ENCODE data around the gene MIB2. TPM values are rescaled to one million over a fixed set of nuclear protein-coding genes. Genes with fewer than 3 reads are reported as not detected.
"Not testable (repeated sequence)": the region's sequence is repeated elsewhere in the genome, so short reads cannot be mapped to it uniquely, and the experiment has no call there.

MIB2 gene
- total RNA-seq, 1 donor from 2014 or later: 66.8 TPM

DNA sequence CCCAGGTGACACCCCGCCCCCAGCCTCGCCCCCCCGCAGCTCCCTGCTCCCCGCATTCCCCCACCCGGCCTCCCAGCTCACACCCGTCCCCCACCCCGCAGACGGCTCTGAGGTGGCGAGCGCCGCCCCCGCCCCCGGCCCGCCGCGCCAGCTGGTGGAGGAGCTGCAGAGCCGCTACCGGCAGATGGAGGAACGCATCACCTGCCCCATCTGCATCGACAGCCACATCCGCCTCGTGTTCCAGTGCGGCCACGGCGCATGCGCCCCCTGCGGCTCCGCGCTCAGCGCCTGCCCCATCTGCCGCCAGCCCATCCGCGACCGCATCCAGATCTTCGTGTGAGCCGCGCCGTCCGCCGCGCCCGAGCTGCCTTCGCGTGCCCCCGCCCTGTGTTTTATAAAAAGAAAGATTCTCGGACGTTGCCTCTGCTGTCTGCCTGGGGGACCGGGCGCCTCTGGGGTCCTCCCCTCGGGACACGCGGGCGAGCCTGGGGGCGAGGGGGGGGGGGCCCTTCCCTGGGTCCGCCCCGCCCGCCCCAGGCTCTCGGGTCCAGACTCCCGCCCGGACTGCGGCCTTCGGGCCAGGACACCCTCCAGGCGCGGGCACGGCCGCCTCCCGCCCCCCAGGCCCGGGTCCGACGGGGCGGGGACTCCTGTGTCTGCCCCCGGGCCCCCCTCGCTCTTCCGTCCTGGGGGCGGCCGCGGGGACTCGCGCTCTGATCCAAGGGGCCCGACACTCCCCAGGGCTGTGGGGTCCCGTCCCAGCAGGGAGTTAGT is 15.1 kb downstream of the MIB2 start:
- Histone ChIP-seq H3K4me1 (peaks cover 26% of the 10 kb centered on the region), H3K36me3 (no peaks in the 10 kb centered on the region), H3K27ac (peak overlapping the region; percentile 82), H3K9me3 (no peaks in the 10 kb centered on the region), H3K4me3 (peak overlapping the region; percentile 34 to 35), H3K27me3 (peaks cover 4% of the 10 kb centered on the region)
- intact Hi-C loops (cut with DNase I): no loop called here
- DNase-seq (ENCODE audit: extremely low spot score in 2 of 2): no peak
- peak in 1 of 2 donors; percentile 70 for TF ChIP-seq POLR2AphosphoS5 (IDR thresholded peaks at IDR 0.05; ENCODE audit: insufficient read depth in 1 of 2, low read depth in 1 of 2)
- TF ChIP-seq POLR2A (IDR thresholded peaks at IDR 0.05): no peak
- TF ChIP-seq, protein P1, sequence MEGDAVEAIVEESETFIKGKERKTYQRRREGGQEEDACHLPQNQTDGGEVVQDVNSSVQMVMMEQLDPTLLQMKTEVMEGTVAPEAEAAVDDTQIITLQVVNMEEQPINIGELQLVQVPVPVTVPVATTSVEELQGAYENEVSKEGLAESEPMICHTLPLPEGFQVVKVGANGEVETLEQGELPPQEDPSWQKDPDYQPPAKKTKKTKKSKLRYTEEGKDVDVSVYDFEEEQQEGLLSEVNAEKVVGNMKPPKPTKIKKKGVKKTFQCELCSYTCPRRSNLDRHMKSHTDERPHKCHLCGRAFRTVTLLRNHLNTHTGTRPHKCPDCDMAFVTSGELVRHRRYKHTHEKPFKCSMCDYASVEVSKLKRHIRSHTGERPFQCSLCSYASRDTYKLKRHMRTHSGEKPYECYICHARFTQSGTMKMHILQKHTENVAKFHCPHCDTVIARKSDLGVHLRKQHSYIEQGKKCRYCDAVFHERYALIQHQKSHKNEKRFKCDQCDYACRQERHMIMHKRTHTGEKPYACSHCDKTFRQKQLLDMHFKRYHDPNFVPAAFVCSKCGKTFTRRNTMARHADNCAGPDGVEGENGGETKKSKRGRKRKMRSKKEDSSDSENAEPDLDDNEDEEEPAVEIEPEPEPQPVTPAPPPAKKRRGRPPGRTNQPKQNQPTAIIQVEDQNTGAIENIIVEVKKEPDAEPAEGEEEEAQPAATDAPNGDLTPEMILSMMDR (IDR thresholded peaks at IDR 0.05): no peak

DNA sequence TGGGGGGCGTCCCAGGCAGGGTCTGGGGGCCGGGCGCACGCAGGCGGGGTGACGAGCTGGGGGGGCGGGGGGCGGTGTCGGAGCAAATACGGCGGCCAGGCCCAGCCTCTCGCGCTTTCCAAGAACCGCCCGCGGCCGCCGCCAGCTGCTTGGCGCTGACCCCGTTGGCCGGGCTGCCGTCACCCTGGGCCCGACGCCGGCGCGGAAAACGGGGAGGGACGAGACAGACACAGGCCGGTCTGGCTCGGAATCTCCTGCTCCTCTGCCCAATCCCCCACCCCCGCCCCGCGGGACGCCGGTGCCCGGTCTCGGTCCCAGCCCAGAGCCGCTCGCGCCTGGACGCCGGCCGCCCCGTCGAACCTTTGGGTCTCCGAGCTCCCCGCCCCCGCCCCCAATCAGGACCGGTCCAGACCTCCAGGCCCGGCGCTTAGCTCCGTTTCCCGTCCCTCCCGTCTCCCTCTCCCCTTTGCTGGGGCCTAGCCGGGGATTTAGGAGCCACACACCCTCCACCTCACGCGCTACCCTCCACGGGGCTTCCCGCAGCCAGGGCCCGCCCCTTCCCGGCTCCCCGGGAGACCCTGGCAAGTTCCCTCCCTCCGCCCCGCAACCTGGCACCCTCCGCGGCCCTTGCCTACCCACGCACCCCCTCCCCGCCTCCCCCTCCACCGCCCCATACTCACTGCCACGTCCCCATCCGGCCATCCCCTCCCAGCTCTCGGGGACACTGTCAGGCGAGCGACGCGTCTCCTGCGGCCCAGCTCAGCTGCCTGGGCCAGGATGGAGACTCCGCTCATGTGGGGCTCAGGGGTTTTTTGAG is 15.9 kb downstream of the MIB2 start:
- no peak for DNase-seq (ENCODE audit: extremely low spot score in 2 of 2)
- intact Hi-C loops (cut with DNase I): no loop called here
- Histone ChIP-seq H3K27ac (peak overlapping the region; percentile 82), H3K9me3 (no peaks in the 10 kb centered on the region), H3K36me3 (peaks cover 0 to under 1% of the 10 kb centered on the region in 2 donors), H3K27me3 (peaks cover 4% of the 10 kb centered on the region), H3K4me1 (peaks cover 26% of the 10 kb centered on the region), H3K4me3 (peak overlapping the region; percentile 34 to 35)
- TF ChIP-seq POLR2AphosphoS5 (IDR thresholded peaks at IDR 0.05; ENCODE audit: insufficient read depth in 1 of 2, low read depth in 1 of 2): no peak
- TF ChIP-seq POLR2A (IDR thresholded peaks at IDR 0.05): no peak
- TF ChIP-seq, protein P1 (IDR thresholded peaks at IDR 0.05): no peak

DNA sequence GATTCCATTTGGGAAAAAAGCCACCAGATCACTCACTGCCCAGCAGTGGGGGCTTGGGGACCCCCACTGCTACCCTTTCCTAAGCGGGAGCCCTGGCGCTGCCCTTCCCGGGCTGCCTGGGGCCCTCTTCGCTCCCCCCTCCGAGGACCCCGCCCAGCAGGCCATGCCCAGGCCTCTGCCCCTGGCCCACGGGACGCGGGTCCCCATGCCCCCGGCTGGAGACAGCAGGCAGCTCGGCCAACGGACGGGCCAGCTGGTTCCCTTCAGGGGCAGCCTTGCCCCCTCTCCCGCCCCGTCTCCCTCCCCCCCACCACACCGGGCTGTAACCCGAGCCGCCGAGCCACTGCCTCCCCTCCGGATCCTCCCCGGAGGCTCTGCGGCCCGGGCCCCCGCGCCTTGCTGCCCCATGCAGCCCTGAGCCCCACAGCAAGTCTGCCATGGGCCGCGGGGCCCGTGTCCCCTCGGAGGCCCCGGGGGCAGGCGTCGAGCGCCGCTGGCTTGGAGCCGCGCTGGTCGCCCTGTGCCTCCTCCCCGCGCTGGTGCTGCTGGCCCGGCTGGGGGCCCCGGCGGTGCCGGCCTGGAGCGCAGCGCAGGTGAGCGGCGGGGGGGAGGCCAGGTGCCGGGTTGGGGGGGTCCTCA is 16.6 kb downstream of the MIB2 start, which contains the start of gene MMP23B:
Gene MMP23B (plus strand): TSS at position 392 of the 639 bp plus-strand sequence. CDS start 46 bp downstream, at position 438.
- peak in 1 of 2 donors; percentile 45 for TF ChIP-seq POLR2AphosphoS5 (IDR thresholded peaks at IDR 0.05; ENCODE audit: insufficient read depth in 1 of 2, low read depth in 1 of 2)
- TF ChIP-seq, protein P1 (IDR thresholded peaks at IDR 0.05): no peak
- H3K36me3 ChIP-seq: peaks cover 0 to 7% of the 10 kb centered on the region in 2 donors
- no peak for DNase-seq (ENCODE audit: extremely low spot score in 2 of 2)
- H3K9me3 ChIP-seq: no peaks in the 10 kb centered on the region
- intact Hi-C loops (cut with DNase I): no loop called here
- peaks cover 22% of the 10 kb centered on the region for H3K4me1 ChIP-seq
- H3K4me3 ChIP-seq: peak within 1 kb of the TSS; percentile 34 to 35
- H3K27me3 ChIP-seq: peaks cover 4% of the 10 kb centered on the region
- peak within 1 kb of the TSS; percentile 82 for H3K27ac ChIP-seq

DNA sequence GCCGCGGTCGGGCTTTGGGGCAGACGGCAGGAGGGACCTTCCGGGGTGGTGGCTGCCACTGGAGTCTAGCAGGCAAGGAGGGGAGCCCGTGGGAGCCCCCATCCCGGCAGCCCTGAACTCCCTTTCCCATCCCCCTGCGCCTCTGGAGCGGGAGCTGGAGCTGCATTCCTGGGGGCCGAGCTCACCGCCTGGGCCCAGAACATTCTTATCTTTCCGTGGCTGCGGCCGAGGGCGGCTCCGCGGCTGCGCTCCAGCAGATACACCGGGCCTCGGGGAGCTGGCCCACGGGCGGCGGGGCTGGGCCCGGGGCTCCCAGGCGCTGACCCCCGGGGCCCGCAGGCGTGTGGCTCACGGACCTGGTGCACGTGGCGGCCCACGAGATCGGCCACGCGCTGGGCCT is 18.1 kb downstream of the MIB2 start:
- Histone ChIP-seq H3K36me3 (peaks cover 0 to 18% of the 10 kb centered on the region in 2 donors), H3K4me1 (peaks cover 21% of the 10 kb centered on the region)
- intact Hi-C loops (cut with DNase I); H3K4me3 ChIP-seq; H3K9me3 ChIP-seq; H3K27ac ChIP-seq; DNase-seq (ENCODE audit: extremely low spot score in 2 of 2); H3K27me3 ChIP-seq: not testable (repeated sequence)

DNA sequence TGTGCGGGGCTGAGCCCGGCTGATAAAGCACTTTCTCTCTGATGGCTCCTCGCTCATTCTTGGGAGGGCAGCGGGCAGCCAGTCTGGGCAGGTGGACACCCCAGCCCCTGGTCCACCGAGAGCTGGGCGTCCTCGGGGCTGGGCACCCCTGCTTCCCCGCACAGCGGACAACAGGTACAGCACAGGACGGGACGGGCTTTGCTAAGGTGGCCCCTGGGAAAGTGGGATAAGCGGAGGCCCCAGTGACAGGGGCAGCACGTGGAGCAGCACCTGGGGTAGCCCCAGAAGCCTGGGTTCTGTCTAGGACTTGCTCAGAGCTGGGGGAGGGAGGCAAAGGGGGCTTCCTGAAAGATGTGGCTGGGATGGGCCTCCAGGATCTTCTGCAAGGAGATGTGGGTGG is 19.3 kb downstream of the MIB2 start:
- H3K27ac ChIP-seq; H3K4me3 ChIP-seq; DNase-seq (ENCODE audit: extremely low spot score in 2 of 2); H3K9me3 ChIP-seq; intact Hi-C loops (cut with DNase I); H3K27me3 ChIP-seq: not testable (repeated sequence)
- Histone ChIP-seq H3K36me3 (peaks cover 0 to 27% of the 10 kb centered on the region in 2 donors), H3K4me1 (peaks cover 21% of the 10 kb centered on the region)

DNA sequence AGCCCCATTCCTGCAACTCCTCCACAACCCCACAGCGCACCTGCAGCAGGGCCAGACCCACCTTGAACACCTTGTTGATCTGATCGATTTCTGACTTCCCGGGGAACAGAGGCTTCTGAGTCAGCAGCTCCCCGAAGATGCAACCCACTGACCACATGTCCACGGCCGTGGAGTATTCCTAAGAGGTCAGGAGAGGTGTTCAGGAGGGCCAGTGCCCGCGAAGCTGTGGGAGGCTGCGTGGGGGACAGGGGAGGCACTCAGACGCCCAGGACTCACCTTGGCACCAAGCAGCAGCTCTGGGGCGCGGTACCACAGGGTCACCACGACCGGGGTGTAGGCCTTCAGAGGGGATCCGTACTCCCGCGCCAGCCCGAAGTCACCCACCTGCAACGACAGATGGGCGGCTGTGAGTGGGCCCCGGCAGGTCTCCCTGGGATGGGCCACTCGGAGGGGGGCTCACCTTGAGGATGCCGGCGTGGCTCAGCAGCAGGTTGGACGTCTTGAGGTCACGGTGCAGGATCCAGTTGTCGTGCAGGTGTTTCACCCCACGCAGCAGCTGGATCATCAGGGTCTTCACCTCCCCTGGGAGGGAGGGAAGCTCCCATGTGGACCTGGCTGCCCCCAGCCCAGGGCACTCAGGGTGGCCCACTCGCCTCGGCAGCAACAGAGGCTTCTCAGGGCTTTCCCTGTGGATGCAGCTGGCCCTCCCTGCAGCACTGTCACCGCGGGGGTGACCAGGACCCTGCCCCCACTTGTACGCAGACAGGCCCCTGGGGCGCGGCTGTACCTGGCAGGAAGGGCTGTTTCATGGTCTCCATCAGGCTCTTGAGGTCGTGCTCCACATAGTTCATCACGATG is 21.6 kb downstream of the MIB2 start:
- H3K36me3 ChIP-seq: peaks cover 0 to 28% of the 10 kb centered on the region in 2 donors
- intact Hi-C loops (cut with DNase I); H3K4me1 ChIP-seq; DNase-seq (ENCODE audit: extremely low spot score in 2 of 2); H3K9me3 ChIP-seq; H3K27ac ChIP-seq; H3K4me3 ChIP-seq; H3K27me3 ChIP-seq: not testable (repeated sequence)

DNA sequence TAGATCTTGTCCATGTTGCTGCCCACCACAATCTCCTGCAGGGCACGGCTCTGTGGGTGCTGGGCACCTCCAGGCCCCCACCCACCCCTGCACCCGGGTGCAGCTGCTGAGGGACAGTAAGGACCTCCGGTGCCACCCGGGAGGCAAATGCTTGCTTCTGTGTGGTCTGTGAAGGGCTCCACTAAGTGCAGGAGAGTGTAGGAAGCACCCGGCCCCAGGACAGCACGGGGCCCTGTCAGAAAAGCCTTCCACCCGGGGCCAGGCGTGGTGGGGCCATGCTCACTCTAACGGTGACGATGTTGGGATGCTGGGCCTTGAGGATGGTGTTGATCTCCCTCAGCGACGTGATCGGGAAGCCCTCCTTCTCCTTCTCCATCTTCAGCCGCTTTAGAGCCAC is 22.2 kb downstream of the MIB2 start:
- H3K36me3 ChIP-seq: peaks cover 0 to 28% of the 10 kb centered on the region in 2 donors

DNA sequence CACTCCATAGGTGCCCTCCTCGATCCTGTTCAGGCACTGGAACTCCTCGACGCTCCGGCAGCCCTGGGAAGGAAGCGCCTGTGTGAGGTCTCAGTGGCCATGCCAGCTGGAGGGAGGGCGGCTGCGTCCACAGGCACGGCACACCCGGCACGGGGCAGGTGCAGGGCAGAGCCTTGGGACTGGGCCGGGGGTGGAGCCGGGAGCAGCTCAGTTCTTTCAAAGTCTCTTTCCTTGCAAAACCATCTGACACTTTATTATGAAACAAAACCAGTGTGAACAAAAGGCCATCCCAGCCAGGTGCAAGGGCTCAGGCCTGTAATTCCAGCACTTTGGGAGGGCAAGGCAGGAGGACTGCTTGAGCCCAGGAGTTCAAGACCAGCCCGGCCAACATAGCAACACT is 23.2 kb downstream of the MIB2 start:
- DNase-seq (ENCODE audit: extremely low spot score in 2 of 2); intact Hi-C loops (cut with DNase I); H3K27me3 ChIP-seq; H3K4me1 ChIP-seq; H3K27ac ChIP-seq; H3K9me3 ChIP-seq; H3K4me3 ChIP-seq: not testable (repeated sequence)
- H3K36me3 ChIP-seq: peaks cover 0 to 28% of the 10 kb centered on the region in 2 donors

More for the DNA sequence above, 22.2 kb downstream of the MIB2 start:
- H3K4me3 ChIP-seq; H3K27me3 ChIP-seq; intact Hi-C loops (cut with DNase I); H3K9me3 ChIP-seq; H3K27ac ChIP-seq; H3K4me1 ChIP-seq; DNase-seq (ENCODE audit: extremely low spot score in 2 of 2): not testable (repeated sequence)

Data from vagina (tissue), 2 donors.